CD4-positive, alpha-beta T cell treated with Interleukin-4 for 4 hours (primary cell): ENCODE results near the gene CYP8B1.
A peak's percentile ranks its signal among the peaks of the same experiment; 100 is the strongest.
"Not testable (repeated sequence)": the region's sequence is repeated elsewhere in the genome, so short reads cannot be mapped to it uniquely, and the experiment has no call there.

ENCODE experiments used
- DNase-seq: peaks from one replicate; pipeline ENCODE4 v3.0.0-alpha.2; 2020

Gene CYP8B1

GRCh38 chr3:42883251-42883930 lies 7.7 kb upstream of the CYP8B1 start:
- not testable (repeated sequence) for DNase-seq

- DNase-seq, result peak; percentile 87
These were observed 5.1 kb upstream of the CYP8B1 start for GRCh38 chr3:42880601-42881451.

DNA sequence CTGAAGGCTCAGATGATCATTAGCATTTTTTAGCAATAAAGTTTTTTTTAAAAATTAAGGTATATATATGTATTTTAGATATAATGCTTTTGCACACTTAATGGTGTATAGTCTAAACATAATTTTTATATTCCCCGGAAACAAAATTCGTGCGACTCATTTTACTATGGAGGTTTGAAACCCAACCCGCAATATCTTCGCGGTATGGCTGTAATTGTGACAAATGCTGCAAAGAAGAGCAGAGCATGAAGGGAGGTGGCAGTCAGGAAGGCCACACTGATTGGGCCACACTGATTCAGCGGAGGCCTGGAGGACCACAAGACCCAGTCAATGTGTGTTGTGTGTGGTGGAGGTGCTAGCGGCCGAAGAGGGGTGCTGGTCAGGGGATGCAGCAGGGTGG lies 4.5 kb upstream of the CYP8B1 start:
- DNase-seq, result no peak

- DNase-seq, result no peak
These were observed 2.2 kb upstream of the CYP8B1 start for GRCh38 chr3:42877881-42878280.

DNA sequence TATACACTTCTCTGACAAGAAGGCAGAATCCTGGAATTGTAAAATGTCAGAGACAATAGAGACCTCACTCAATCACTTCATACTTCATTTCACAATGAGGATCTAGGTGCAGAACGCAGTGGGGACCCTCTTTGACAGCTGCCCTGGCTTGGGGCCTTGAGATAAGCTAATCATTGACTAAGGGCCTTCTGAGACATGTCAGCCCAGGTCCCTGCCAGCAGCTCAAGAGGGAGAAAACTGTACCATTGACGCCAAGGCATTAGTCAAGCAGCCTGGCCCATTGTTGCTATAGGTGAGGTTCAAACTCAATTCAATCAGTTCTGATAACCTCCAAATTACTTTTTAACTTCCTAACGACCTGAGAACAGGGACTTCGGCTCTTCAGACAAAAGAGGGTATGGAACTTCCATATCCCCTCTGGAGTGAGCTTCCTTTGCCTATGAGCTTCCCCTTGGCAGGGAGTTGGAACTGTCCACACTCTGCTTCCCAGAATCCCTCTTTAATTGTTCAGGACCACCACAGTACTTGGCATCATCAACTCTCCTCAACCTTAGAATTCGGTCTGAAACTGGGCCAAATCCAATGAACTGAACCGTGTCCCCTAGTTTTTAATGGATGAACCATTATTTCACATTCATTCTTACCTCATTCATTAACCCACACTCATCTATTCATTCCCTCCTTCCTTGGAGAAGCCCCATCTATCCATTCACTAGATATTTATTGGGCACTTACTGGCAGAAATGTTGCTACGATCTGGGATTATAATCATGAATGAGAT lies 1.5 kb upstream of the CYP8B1 start:
- no peak for DNase-seq

DNA sequence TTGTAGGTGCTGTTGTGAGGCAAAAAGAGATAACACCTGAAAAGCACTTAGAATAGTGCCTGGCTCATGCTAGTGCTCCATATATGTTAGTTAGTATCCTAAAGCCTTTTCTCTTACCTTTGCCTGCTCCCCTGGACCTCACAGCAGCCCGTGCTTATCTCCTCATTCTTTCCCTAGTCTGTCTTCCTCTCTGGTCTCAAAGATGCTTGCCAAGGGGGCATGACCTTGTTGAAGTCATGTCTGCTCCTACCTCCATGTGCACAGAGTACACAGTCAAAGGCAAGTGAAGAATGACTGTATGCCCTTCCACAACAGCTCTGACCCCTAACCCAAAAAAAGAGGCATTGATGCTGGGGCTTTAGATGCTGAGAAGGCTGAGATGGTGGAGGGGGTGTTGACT lies 722 bp upstream of the CYP8B1 start:
- DNase-seq, result no peak

DNA sequence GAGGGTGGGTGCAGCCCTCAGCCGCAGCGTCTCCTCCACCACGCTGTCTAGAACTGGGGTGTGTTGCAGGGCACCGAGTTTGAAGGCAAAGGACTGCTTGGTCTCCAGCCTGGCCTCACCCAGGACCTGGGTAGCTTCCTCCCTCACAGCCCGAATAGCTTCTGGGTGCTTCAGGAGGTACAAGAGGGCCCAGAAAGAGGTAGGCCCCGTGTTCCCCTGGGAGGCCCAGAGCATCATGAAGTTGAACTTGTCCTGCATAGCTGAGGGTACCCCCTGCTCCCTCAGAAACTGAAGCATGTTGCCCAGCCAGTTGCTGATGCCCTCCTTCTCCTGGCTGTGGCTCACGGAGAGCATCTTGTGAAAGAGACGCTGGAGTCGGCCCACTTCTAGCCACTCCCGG lies 930 bp downstream of the CYP8B1 start:
- no peak for DNase-seq

DNA sequence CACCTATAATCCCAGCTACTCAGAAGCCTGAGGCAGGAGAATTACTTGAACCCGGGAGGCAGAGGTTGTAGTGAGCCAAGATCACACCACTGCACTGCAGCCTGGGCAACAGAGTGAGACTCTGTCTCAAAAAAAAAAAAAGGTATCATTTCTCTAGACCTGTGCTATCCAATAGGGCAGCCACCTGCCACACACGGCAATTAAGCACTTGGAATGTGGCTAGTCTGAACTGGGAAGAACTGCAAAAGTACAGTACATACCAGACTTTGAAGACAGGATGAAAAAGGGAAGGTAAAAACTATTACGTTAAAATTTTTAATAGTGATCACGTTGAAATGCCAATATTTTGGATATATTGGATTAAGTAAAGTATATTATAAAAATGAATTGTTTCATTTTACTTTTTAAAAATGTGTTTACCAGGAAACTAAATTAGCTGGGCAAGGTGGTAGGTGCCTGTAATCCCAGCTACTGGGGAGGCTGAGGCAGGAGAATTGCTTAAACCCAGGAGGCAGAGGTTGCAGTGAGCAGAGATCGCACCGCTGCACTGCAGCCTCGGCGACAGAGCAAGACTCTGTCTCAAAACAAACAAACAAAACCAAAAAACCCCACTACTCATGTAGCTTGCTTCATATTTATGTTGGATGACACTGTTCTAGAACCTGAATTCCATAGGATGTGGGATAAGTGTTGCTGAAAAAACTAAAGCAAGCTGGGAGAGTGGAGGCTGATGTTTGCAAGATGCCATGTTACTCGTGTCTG lies 2.3 kb downstream of the CYP8B1 start:
- no peak for DNase-seq

- no peak for DNase-seq
These were observed 3.0 kb downstream of the CYP8B1 start for GRCh38 chr3:42872718-42873117.

GRCh38 chr3:42871592-42872196 lies 4.0 kb downstream of the CYP8B1 start:
- no peak for DNase-seq

GRCh38 chr3:42868841-42869240 lies 6.8 kb downstream of the CYP8B1 start:
- no peak for DNase-seq

DNA sequence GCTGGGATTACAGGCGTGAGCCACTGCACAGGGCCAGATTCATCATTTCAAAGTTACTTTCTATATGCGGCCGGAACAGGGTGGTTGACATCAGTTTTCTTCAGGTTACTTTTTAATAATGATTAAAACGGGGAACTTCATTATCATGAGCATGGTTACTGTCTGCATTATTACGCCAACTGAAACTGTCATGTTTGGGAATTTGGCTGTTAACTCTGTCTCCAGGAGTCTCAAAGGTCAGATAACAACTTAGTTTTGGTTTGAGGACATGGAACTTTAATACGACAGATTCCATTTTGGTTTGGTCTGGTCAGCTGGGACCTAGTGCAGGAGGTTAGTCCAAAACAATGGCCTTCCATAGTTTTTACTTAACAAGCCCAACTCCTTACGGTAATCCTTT lies 8.5 kb downstream of the CYP8B1 start:
- no peak for DNase-seq

DNA sequence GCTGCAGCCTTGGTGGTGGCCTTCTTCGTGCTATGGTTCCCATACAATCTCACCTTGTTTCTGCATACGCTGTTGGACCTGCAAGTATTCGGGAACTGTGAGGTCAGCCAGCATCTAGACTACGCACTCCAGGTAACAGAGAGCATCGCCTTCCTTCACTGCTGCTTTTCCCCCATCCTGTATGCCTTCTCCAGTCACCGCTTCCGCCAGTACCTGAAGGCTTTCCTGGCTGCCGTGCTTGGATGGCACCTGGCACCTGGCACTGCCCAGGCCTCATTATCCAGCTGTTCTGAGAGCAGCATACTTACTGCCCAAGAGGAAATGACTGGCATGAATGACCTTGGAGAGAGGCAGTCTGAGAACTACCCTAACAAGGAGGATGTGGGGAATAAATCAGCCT lies 10.4 kb downstream of the CYP8B1 start:
- no peak for DNase-seq

DNA sequence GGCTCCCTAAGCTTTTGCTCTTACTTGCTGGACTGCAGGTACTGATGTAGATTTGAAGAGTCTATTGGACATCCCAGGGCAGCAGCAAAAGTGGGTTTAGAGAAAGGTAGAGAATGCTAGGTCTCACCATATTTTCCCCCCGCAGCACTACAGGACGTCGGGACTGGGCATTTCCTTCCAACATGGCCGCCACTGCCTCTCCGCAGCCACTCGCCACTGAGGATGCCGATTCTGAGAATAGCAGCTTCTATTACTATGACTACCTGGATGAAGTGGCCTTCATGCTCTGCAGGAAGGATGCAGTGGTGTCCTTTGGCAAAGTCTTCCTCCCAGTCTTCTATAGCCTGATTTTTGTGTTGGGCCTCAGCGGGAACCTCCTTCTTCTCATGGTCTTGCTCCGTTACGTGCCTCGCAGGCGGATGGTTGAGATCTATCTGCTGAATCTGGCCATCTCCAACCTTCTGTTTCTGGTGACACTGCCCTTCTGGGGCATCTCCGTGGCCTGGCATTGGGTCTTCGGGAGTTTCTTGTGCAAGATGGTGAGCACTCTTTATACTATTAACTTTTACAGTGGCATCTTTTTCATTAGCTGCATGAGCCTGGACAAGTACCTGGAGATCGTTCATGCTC lies 11.2 kb downstream of the CYP8B1 start:
- DNase-seq, result no peak

DNA sequence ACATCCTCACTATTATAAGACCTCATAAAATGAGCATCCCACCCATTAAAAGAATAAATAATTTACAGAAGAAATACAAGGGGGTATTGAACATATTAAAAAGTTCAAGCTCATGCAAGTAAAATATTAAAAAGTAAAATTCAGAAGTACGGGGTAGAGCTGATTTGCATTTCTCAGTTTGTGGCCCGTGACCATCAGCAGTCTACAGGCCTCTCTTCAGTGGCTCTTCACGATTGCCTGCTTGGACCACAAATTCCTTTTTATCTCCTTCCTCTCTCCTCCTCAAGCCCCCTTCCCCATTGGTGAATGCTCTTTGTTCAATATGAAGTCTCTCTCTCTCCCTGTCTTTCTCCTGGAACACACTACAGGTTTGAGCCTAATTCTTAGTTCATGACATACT lies 19.1 kb downstream of the CYP8B1 start:
- no peak for DNase-seq

GRCh38 chr3:42855547-42856380 lies 19.9 kb downstream of the CYP8B1 start:
- DNase-seq, result no peak

DNA sequence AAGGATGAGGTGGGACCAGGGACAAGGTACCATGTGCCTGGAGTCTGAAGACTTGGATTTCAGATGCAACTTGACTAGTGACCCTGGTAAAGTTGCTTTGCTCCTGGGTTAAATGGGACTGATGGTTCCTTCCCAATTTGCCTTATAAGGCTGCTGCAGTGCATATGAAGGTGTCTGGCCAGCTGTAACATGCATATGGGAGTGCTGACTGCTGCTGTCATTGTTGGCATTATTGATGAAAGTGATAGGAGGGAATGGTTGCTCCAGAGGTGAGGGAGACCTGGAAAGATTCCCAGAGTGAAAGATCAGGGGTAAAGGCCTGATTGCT lies 20.5 kb downstream of the CYP8B1 start:
- DNase-seq, result no peak

- no peak for DNase-seq
These were observed 21.9 kb downstream of the CYP8B1 start for GRCh38 chr3:42853739-42854302.

DNA sequence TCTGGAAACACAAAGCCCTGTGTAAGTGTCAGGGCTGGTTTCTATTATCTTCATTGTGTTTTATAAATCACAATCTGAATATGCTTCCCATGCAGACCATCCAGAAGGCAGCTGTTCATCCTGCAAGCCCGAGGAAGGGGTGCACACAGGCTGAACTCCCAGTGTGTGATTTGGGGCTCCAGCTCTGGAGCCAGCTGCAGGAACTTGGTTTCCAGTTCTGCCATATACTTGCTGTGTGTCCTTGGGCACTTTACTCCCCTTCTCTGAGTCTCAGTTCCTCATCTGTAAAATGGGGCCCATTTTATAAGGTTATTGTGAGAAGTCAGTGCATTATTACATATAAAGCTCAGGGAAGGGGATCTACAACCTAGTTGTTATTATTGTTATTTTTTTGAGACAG lies 22.6 kb downstream of the CYP8B1 start:
- no peak for DNase-seq

DNA sequence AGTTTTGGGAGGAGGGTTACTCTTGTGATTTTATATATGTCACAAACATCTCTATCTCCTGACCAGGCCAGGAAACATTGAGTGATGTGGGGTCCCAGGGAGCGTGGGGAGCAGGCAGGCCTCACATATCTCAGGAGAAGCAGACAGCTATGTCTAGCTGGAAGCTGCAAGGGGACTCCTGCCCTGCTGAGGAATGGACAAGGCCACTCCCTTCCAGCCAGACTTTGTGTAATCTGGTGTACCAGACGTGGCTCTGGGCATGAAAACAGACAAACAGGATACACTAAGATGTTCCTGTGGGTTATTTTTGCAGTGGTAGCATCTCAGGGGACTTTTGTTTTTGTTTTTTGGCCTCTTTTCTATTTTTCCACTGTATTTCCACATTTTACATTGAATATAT lies 23.2 kb downstream of the CYP8B1 start:
- no peak for DNase-seq
